D341Med (cell line): Measurements from ENCODE around the gene TOP2A.

Experiments used
- DNase-seq: peaks from one replicate; pipeline ENCODE4 v3.0.0; 2012; ENCODE audit warnings: low spot score

The TOP2A gene

GRCh38 chr17:40417609-40418427 lies at the start of gene TOP2A:
TSS of gene TOP2A (minus strand) at chr17:40417896. CDS start at chr17:40417791, 105 bp downstream.
- peak; percentile 99 for DNase-seq

- no peak for DNase-seq
Observed at GRCh38 chr17:40467281-40467867, 49.7 kb upstream of the TOP2A start.

- no peak for DNase-seq
Observed at GRCh38 chr17:40466298-40466971, 48.7 kb upstream of the TOP2A start.

GRCh38 chr17:40464392-40464855 lies 46.7 kb upstream of the TOP2A start:
- no peak for DNase-seq

- DNase-seq, result no peak
Observed at GRCh38 chr17:40463122-40463550, 45.4 kb upstream of the TOP2A start.

GRCh38 chr17:40462343-40463121 lies 44.8 kb upstream of the TOP2A start:
- DNase-seq, result no peak

- no peak for DNase-seq
Observed at GRCh38 chr17:40461732-40462342, 44.1 kb upstream of the TOP2A start.

GRCh38 chr17:40460968-40461731 lies 43.5 kb upstream of the TOP2A start:
- DNase-seq, result no peak

- DNase-seq, result peak; percentile 64
Observed at GRCh38 chr17:40460604-40460967, 42.9 kb upstream of the TOP2A start.

- no peak for DNase-seq
Observed at GRCh38 chr17:40459636-40460603, 42.2 kb upstream of the TOP2A start.

- no peak for DNase-seq
Observed at GRCh38 chr17:40458851-40459482, 41.3 kb upstream of the TOP2A start.

- DNase-seq, result no peak
Observed at GRCh38 chr17:40457964-40458791, 40.5 kb upstream of the TOP2A start.

- no peak for DNase-seq
Observed at GRCh38 chr17:40457369-40457768, 39.7 kb upstream of the TOP2A start.

GRCh38 chr17:40456396-40456951 lies 38.8 kb upstream of the TOP2A start:
- DNase-seq, result no peak

- no peak for DNase-seq
Observed at GRCh38 chr17:40454613-40454995, 36.9 kb upstream of the TOP2A start.

- no peak for DNase-seq
Observed at GRCh38 chr17:40453881-40454612, 36.4 kb upstream of the TOP2A start.

GRCh38 chr17:40452921-40453378 lies 35.3 kb upstream of the TOP2A start:
- no peak for DNase-seq
